ENCODE measurements around the gene CCN5.

Gene CCN5

DNA sequence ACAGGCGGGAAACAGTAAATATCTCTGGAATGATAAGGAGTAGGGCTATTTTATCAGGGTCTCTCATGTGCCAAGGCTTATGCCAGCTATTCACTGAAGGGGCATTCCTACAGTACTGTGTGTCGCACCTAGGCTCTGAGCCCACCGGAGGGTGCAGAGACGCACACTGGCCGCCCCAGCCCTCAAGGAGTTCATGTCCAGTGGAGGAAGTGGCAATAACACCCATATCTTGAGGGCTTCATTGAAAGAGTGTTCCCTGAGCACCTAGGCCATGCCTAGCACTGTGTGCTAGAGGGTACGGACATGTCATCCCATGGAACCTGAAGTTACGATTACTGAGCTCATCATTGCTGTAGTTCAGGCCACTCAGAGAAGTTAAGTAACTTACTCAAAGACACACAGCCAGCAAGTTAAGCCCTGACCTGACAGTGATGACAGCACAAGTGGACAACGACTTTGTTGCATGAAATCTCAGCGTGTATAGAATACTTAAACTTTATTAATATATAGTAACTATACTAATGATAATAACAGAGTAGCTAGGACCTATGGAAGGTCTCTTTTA, 8.7 kb downstream of the CCN5 start:
- DNase-seq (ENCODE audit: low read depth), result no peak
- TF ChIP-seq, protein P1, sequence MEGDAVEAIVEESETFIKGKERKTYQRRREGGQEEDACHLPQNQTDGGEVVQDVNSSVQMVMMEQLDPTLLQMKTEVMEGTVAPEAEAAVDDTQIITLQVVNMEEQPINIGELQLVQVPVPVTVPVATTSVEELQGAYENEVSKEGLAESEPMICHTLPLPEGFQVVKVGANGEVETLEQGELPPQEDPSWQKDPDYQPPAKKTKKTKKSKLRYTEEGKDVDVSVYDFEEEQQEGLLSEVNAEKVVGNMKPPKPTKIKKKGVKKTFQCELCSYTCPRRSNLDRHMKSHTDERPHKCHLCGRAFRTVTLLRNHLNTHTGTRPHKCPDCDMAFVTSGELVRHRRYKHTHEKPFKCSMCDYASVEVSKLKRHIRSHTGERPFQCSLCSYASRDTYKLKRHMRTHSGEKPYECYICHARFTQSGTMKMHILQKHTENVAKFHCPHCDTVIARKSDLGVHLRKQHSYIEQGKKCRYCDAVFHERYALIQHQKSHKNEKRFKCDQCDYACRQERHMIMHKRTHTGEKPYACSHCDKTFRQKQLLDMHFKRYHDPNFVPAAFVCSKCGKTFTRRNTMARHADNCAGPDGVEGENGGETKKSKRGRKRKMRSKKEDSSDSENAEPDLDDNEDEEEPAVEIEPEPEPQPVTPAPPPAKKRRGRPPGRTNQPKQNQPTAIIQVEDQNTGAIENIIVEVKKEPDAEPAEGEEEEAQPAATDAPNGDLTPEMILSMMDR (IDR thresholded peaks at IDR 0.05; ENCODE audit: insufficient read depth, low read depth, low read length, missing control alignments), result no peak
- no peak overlapping the region for H3K4me3 ChIP-seq (ENCODE audit: low read length)

DNA sequence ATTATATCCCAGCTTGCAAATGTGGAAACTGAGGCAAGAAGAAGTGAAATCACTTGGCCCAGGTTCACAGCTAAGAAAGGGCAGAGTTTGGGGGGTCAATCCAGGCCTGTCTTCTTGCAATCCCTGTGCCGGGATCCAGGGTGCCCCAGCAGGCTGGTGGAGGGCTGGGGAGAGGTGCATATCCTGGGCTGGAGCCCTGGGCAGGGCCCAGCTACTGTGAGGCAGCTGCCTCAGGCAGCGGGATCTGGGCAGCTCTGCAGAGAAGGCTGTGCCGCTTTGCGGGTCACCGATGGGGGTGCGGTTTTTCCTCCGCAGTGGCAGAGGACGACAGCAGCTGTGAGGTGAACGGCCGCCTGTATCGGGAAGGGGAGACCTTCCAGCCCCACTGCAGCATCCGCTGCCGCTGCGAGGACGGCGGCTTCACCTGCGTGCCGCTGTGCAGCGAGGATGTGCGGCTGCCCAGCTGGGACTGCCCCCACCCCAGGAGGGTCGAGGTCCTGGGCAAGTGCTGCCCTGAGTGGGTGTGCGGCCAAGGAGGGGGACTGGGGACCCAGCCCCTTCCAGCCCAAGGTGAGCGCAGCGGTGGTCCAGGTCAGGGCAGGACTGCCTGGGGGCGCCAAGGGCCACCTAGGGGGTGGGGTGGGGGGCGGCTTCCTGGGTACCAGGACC, 9.4 kb downstream of the CCN5 start:
- DNase-seq (ENCODE audit: low read depth), result no peak
- no peak overlapping the region for H3K4me3 ChIP-seq (ENCODE audit: low read length)
- TF ChIP-seq, protein P1 (IDR thresholded peaks at IDR 0.05; ENCODE audit: insufficient read depth, low read depth, low read length, missing control alignments), result no peak

DNA sequence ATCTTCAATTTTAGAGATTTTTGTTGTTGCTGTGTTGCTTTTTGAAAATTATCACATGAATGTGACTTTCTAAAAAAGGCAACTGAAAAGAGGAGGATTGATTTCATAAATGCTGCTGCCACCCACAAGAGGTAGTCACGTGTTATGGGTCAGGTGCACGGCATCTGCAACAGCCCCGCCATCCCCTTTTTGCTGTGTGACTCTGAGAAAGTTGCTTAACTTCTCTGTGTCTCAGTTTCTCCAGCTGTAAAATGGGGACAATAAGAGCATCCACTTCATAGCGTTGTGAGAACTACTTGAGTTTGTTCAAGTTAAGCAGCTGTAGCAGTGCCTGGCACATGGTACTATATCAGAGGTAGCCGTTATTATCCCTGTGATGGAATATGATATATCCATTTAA, 10.7 kb downstream of the CCN5 start:
- DNase-seq (ENCODE audit: low read depth), result no peak
- H3K4me3 ChIP-seq (ENCODE audit: low read length), result no peak overlapping the region
- TF ChIP-seq, protein P1 (IDR thresholded peaks at IDR 0.05; ENCODE audit: insufficient read depth, low read depth, low read length, missing control alignments), result no peak

DNA sequence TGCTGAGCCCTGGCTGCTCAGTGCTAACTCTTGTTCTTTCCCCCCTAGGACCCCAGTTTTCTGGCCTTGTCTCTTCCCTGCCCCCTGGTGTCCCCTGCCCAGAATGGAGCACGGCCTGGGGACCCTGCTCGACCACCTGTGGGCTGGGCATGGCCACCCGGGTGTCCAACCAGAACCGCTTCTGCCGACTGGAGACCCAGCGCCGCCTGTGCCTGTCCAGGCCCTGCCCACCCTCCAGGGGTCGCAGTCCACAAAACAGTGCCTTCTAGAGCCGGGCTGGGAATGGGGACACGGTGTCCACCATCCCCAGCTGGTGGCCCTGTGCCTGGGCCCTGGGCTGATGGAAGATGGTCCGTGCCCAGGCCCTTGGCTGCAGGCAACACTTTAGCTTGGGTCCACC, 11.9 kb downstream of the CCN5 start:
- TF ChIP-seq, protein P1 (IDR thresholded peaks at IDR 0.05; ENCODE audit: insufficient read depth, low read depth, low read length, missing control alignments), result no peak

DNA sequence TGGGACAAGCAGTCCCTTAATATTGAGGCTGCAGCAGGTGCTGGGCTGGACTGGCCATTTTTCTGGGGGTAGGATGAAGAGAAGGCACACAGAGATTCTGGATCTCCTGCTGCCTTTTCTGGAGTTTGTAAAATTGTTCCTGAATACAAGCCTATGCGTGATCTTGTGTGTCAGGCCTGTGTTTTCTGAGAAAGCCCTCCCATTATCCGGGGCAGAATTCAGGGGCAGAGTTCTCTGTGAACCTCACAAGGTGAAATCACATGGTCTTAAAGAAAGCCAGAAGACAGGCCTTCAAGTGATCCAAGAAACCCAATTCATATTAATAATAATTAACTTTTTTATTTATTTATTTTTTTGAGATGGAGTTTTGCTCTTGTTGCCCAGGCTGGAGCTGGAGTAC, 12.5 kb downstream of the CCN5 start:
- TF ChIP-seq, protein P1 (IDR thresholded peaks at IDR 0.05; ENCODE audit: insufficient read depth, low read depth, low read length, missing control alignments), result no peak
- no peak overlapping the region for H3K4me3 ChIP-seq (ENCODE audit: low read length)
- DNase-seq (ENCODE audit: low read depth), result no peak

More for the DNA sequence above, 11.9 kb downstream of the CCN5 start:
- H3K4me3 ChIP-seq (ENCODE audit: low read length), result no peak overlapping the region
- DNase-seq (ENCODE audit: low read depth), result no peak

DNA sequence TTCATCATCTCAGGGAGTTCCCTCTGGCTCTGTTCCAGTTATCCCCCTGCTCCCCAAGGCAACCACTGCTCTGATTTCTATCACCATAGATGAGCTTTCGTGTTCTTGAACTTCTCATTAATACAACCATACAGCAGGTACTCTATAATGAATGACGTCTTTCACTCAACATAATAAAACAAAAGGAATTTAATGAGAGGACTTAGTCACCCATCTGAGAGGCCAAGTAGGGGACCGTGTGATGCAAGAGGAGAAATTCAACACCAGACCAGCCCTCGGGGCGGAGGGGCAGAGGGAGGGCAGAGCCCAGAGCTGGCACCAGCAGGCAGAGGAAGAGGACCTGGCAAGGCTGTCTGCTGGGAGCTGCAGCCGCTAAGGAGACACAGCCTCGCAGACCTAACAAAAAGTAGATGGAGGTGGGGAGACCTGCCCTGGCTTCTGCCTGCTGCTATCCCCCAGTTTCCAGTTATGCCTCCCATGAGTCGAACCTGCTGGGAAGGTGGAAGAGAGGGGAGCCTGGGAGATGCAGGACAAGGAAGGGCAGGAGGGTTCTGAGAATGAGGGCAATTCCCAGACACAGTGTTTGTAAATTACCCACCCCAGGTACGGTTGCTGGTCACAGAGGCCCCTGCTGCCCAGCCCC, 13.8 kb downstream of the CCN5 start:
- TF ChIP-seq, protein P1 (IDR thresholded peaks at IDR 0.05; ENCODE audit: insufficient read depth, low read depth, low read length, missing control alignments), result no peak
- DNase-seq (ENCODE audit: low read depth), result peak; percentile 91
- H3K4me3 ChIP-seq (ENCODE audit: low read length), result no peak overlapping the region

All from epithelial cell of esophagus (primary cell).